Psoas muscle (tissue), 8 donors: Measurements from ENCODE around the gene CHRNA9. TPM values are rescaled to one million over a fixed set of nuclear protein-coding genes. Genes with fewer than 3 reads are reported as not detected.

Experiments used
- ATAC-seq, 4 donors: fragments of 200-7000 bp; cut with Tn5 transposase; one replicate each; pipeline ENCODE4 v1.9.1; 2020; ENCODE audit warnings: moderate library complexity in 3 of 4, mild to moderate bottlenecking in 2 of 4
- DNase-seq, 2 donors: peaks; one replicate each; pipeline ENCODE4 v3.0.0-alpha.2; 2020
- H3K27ac ChIP-seq: fragments of 200-600 bp; one replicate; pipeline ENCODE4 v1.8.0; 2022
- H3K27me3 ChIP-seq, 3 donors: fragments of 200-600 bp in 1 of 3; one replicate each; pipeline versions ENCODE4 v1.6.1 to v1.8.0; 2013 to 2022; ENCODE audit warnings: low read length in 2 of 3, mild to moderate bottlenecking in 2 of 3, moderate library complexity in 1 of 3; ENCODE audit not compliant: insufficient read depth in 3 of 3
- H3K36me3 ChIP-seq, 2 donors: fragments of 200-600 bp in 1 of 2; one replicate each; pipeline versions ENCODE4 v1.6.1 to v1.8.0; 2013 to 2022; ENCODE audit warnings: low read depth in 1 of 2, mild to moderate bottlenecking in 1 of 2, moderate library complexity in 1 of 2; ENCODE audit not compliant: insufficient read depth in 1 of 2
- H3K4me1 ChIP-seq: fragments of 200-600 bp; one replicate; pipeline ENCODE4 v1.8.0; 2022
- H3K4me3 ChIP-seq: fragments of 200-600 bp; one replicate; pipeline ENCODE4 v1.8.0; 2022; ENCODE audit warnings: mild to moderate bottlenecking
- H3K9me3 ChIP-seq: fragments of 200-600 bp; one replicate; pipeline ENCODE4 v1.8.0; 2022
- CTCF ChIP-seq: fragments of 200-600 bp; IDR thresholded peaks from one replicate; pipeline ENCODE4 v1.8.0; 2022; ENCODE audit warnings: antibody characterized with exemption
- WGBS, 3 donors: extraction: QIAGEN DNeasy Blood & Tissue Kit; methylation state at CpG; one replicate each; pipeline versions ENCODE4 v1.1.6 to v1.1.7; 2013; 5-methylcytosine and 5-hydroxymethylcytosine counted together
- intact Hi-C, 2 donors: fragments of 100-400 bp; cut with DNase I; formaldehyde crosslinking; loops; one replicate each; pipeline versions ENCODE4 v1.11.0 to v1.14.2; 2022
- polyA plus RNA-seq, 3 donors: library from polyadenylated mRNA; stranded (reverse); fragments of 200-250 nt; gene quantifications; one replicate each; pipeline ENCODE4 v1.2.3, GENCODE V29; 2013
- total RNA-seq, 4 donors: library from RNA; stranded (reverse); fragmentation: NEBNext Ultra II Directional in 2 of 4; extraction: Animal tissue kit (Norgen Biotek cat#: 25700) in 2 of 4; gene quantifications; one replicate each; pipeline versions ENCODE4 v1.2.1 to v1.2.4, GENCODE V29; 2021 to 2023
- donor health status: healthy with polysubstance abuse.
- donor health status: DM: no; HTN: no; CAD: no; lungs with moderate emphysema.
- donor health status: Bipolar disorder and iron deficiency.
- donor health status: healthy.
- donor health status: DM: yes; HTN: yes; CAD: no.
- donor health status: DM: no; HTN: no; CAD: no.
- donor health status: DM: no; HTN: no; CAD: no.
- donor health status: DM: yes; HTN: yes; CAD: no.

Gene CHRNA9
- total and polyA plus RNA-seq, 7 donors: 0.01 TPM; not detected in 6

- Histone ChIP-seq H3K27me3 (peaks cover 0 to 14% (median 0%) of the 10 kb centered on the region in 3 donors), H3K4me3 (no peak overlapping the region), H3K27ac (no peak overlapping the region), H3K4me1 (no peaks in the 10 kb centered on the region), H3K36me3 (no peaks in the 10 kb centered on the region), H3K9me3 (no peaks in the 10 kb centered on the region)
- intact Hi-C loops: no loop called here
- ATAC-seq (no peak), DNase-seq (no peak)
- no peak for TF ChIP-seq CTCF
- 90 to 93% (median 91%) methylated on average over 3 of the region's 3 CpGs for WGBS, 3 donors
Measured at GRCh38 chr4:40331961-40332360, 3.2 kb upstream of the CHRNA9 start.

- peak in 2 of 4 donors; percentile 64 to 73 for ATAC-seq
- Histone ChIP-seq H3K9me3 (no peaks in the 10 kb centered on the region), H3K27me3 (peaks cover 0 to 5% (median 0%) of the 10 kb centered on the region in 3 donors), H3K27ac (no peak overlapping the region), H3K4me1 (no peaks in the 10 kb centered on the region), H3K36me3 (no peaks in the 10 kb centered on the region), H3K4me3 (no peak overlapping the region)
- intact Hi-C loops: no loop called here
- no peak for TF ChIP-seq CTCF
- no peak for DNase-seq
- 47 to 48% (median 48%) methylated on average over 8 of the region's 8 CpGs for WGBS, 3 donors
Measured at GRCh38 chr4:40333921-40334352, 1.2 kb upstream of the CHRNA9 start.

- Histone ChIP-seq H3K9me3 (no peaks in the 10 kb centered on the region), H3K27me3 (peaks cover 0 to 5% (median 0%) of the 10 kb centered on the region in 3 donors), H3K27ac (no peak overlapping the region), H3K4me3 (no peak overlapping the region), H3K4me1 (no peaks in the 10 kb centered on the region), H3K36me3 (no peaks in the 10 kb centered on the region)
- 82 to 88% (median 85%) methylated on average over 4 of the region's 4 CpGs for WGBS, 3 donors
- no peak for DNase-seq
- TF ChIP-seq CTCF: no peak
- intact Hi-C loops: no loop called here
- no peak for ATAC-seq
Measured at GRCh38 chr4:40335525-40335894, 377 bp downstream of the CHRNA9 start.

- WGBS, 3 donors: 45 to 48% (median 45%) methylated on average over 9 of the region's 9 CpGs
- H3K27me3 ChIP-seq: no peaks in the 10 kb centered on the region
Measured at GRCh38 chr4:40337051-40337450, 1.9 kb downstream of the CHRNA9 start.

More at GRCh38 chr4:40337051-40337450, 1.9 kb downstream of the CHRNA9 start:
- Histone ChIP-seq H3K4me1 (no peaks in the 10 kb centered on the region), H3K27ac (no peak overlapping the region), H3K36me3 (no peaks in the 10 kb centered on the region), H3K9me3 (no peaks in the 10 kb centered on the region), H3K4me3 (no peak overlapping the region)
- DNase-seq (no peak), ATAC-seq (no peak)
- intact Hi-C loops: no loop called here
- TF ChIP-seq CTCF: no peak
